GM23338 (cell line): ENCODE data around the gene PAPOLG. TPM values are rescaled to one million over a fixed set of nuclear protein-coding genes. Genes with fewer than 3 reads are reported as not detected.

ENCODE experiments used
- ATAC-seq: fragments of 200-7000 bp; cut with Tn5 transposase; 3 replicates; pipeline ENCODE4 v1.9.1; 2020
- DNase-seq: peaks from one replicate; pipeline ENCODE4 v3.0.0-alpha.2; 2015; ENCODE audit warnings: low spot score
- H2AFZ ChIP-seq: fragments of 200-600 bp; sonication (generic); 2 replicates; pipeline ENCODE4 v1.8.0; 2016; ENCODE audit warnings: antibody characterized with exemption, mild to moderate bottlenecking, moderate library complexity
- H3F3A ChIP-seq: fragments of 200-600 bp; sonication (generic); replicated peaks from 2 replicates; pipeline ENCODE4 v1.8.0; 2017; ENCODE audit warnings: antibody characterized with exemption, mixed run types, low read depth
- H3K27ac ChIP-seq: fragments of 200-600 bp; sonication (generic); 2 replicates; pipeline ENCODE4 v1.6.1; 2016; ENCODE audit warnings: low read depth
- H3K27me3 ChIP-seq: fragments of 200-600 bp; sonication (generic); 2 replicates; pipeline ENCODE4 v1.8.0; 2016; ENCODE audit warnings: mild to moderate bottlenecking, mixed run types, moderate library complexity; ENCODE audit not compliant: insufficient read depth
- H3K36me3 ChIP-seq: fragments of 200-600 bp; sonication (generic); 2 replicates; pipeline ENCODE4 v1.8.0; 2016; ENCODE audit warnings: mild to moderate bottlenecking; ENCODE audit not compliant: insufficient read depth
- H3K4me1 ChIP-seq: fragments of 200-600 bp; sonication (generic); 2 replicates; pipeline ENCODE4 v1.8.0; 2016; ENCODE audit warnings: mild to moderate bottlenecking, moderate library complexity; ENCODE audit not compliant: insufficient read depth
- H3K4me2 ChIP-seq: fragments of 200-600 bp; sonication (generic); 2 replicates; pipeline ENCODE4 v1.7.1; 2017; ENCODE audit warnings: mixed run types
- H3K4me3 ChIP-seq: fragments of 200-600 bp; sonication (generic); 2 replicates; pipeline ENCODE4 v1.6.1; 2016; ENCODE audit warnings: mixed run types
- H3K79me2 ChIP-seq: fragments of 200-600 bp; sonication (generic); replicated peaks from 2 replicates; pipeline ENCODE4 v1.8.0; 2017; ENCODE audit warnings: mild to moderate bottlenecking; ENCODE audit not compliant: insufficient read depth
- H3K9me2 ChIP-seq: fragments of 200-600 bp; sonication (generic); 2 replicates; pipeline ENCODE4 v1.8.0; 2017; ENCODE audit not compliant: insufficient read depth
- H4K20me1 ChIP-seq: fragments of 200-600 bp; sonication (generic); replicated peaks from 2 replicates; pipeline ENCODE4 v1.8.0; 2017; ENCODE audit warnings: mild to moderate bottlenecking; ENCODE audit not compliant: insufficient read depth
- H3K27ac Mint-ChIP-seq: 2 replicates; pipeline ENCODE4 v1.8.0; 2020; ENCODE audit warnings: inconsistent platforms, mild to moderate bottlenecking, moderate library complexity, mixed read lengths
- H3K27me3 Mint-ChIP-seq: 3 replicates; pipeline ENCODE4 v1.8.0; 2022; ENCODE audit warnings: low read depth, mild to moderate bottlenecking, moderate library complexity, mixed read lengths, inconsistent platforms; ENCODE audit not compliant: insufficient read depth, poor library complexity
- H3K36me3 Mint-ChIP-seq: 3 replicates; pipeline ENCODE4 v1.8.0; 2021; ENCODE audit warnings: low read depth, mild to moderate bottlenecking, inconsistent platforms, moderate library complexity, mixed read lengths
- H3K4me1 Mint-ChIP-seq: 3 replicates; pipeline ENCODE4 v1.8.0; 2020; ENCODE audit warnings: mild to moderate bottlenecking, inconsistent platforms, mixed read lengths
- H3K4me3 Mint-ChIP-seq: 3 replicates; pipeline ENCODE4 v1.8.0; 2021; ENCODE audit warnings: moderate library complexity, mild to moderate bottlenecking, inconsistent platforms, mixed read lengths
- H3K9me3 Mint-ChIP-seq: 3 replicates; pipeline ENCODE4 v1.8.0; 2020; ENCODE audit warnings: moderate library complexity, mild to moderate bottlenecking, inconsistent platforms, mixed read lengths
- CREB1 ChIP-seq: fragments of 250-450 bp; sonication (Bioruptor Pico); IDR thresholded peaks from 2 replicates; pipeline ENCODE4 v1.5.0; 2020; ENCODE audit warnings: low read depth, mild to moderate bottlenecking, moderate library complexity
- ETS1 ChIP-seq: IDR thresholded peaks from 2 replicates; pipeline ENCODE4 v1.6.1; 2016; ENCODE audit warnings: antibody characterized with exemption
- EZH2 ChIP-seq: fragments of 200-600 bp; sonication (generic); IDR thresholded peaks from one replicate; pipeline ENCODE4 v1.8.0; 2017; ENCODE audit warnings: antibody characterized with exemption, mild to moderate bottlenecking, low read depth; ENCODE audit not compliant: unreplicated experiment
- EZH2phosphoT487 ChIP-seq: fragments of 200-600 bp; sonication (generic); IDR thresholded peaks from one replicate; pipeline ENCODE4 v1.8.1; 2018; ENCODE audit warnings: antibody characterized with exemption; ENCODE audit not compliant: unreplicated experiment
- JUNB ChIP-seq: IDR thresholded peaks from one replicate; pipeline ENCODE4 v1.6.1; 2016; ENCODE audit warnings: antibody characterized with exemption; ENCODE audit not compliant: unreplicated experiment
- NANOG ChIP-seq: IDR thresholded peaks from 2 replicates; pipeline ENCODE4 v1.6.1; 2016; ENCODE audit warnings: antibody characterized with exemption, borderline replicate concordance
- REST ChIP-seq: IDR thresholded peaks from one replicate; pipeline ENCODE4 v1.6.1; 2018; ENCODE audit warnings: antibody characterized with exemption; ENCODE audit not compliant: unreplicated experiment
- STAT1 ChIP-seq: IDR thresholded peaks from one replicate; pipeline ENCODE4 v1.6.1; 2016; ENCODE audit warnings: antibody characterized with exemption; ENCODE audit not compliant: unreplicated experiment
- ZNF114 ChIP-seq: fragments of 250-450 bp; sonication (Bioruptor Pico); IDR thresholded peaks from 2 replicates; pipeline ENCODE4 v1.5.0; 2020; ENCODE audit warnings: mild to moderate bottlenecking, moderate library complexity
- ZNF331 ChIP-seq: fragments of 250-450 bp; sonication (Bioruptor Pico); IDR thresholded peaks from 2 replicates; pipeline ENCODE4 v1.5.0; 2020; ENCODE audit warnings: low read depth, mild to moderate bottlenecking, moderate library complexity
- polyA plus RNA-seq: library from polyadenylated mRNA; unstranded; fragments of >200 nt; fragmentation: Nextera tagmentation; extraction: Ambion mirVana; gene quantifications from 2 replicates; pipeline ENCODE4 v1.2.1, GENCODE V29; 2016
- total RNA-seq: library from RNA; depleted of rRNA; stranded (reverse); fragments of >200 nt; shearing (Covaris generic); gene quantifications from 2 replicates; pipeline ENCODE4 v1.2.3, GENCODE V29; 2014

PAPOLG gene
- total and polyA plus RNA-seq, 2 experiments from 2014 or later = 13.8 to 31.2 TPM

- TF ChIP-seq NANOG = no peak
- TF ChIP-seq EZH2phosphoT487 = no peak
- no peak for TF ChIP-seq ZNF114
- no peak for TF ChIP-seq ZNF331 (CRISPR knock-in tag)
- TF ChIP-seq ETS1 = no peak
Observed at GRCh38 chr2:60837123-60837522, 81.1 kb downstream of the PAPOLG start (continued).

GRCh38 chr2:60838481-60838880 lies 82.4 kb downstream of the PAPOLG start:
- ATAC-seq (no peak), DNase-seq (no peak)
- Mint-ChIP-seq H3K9me3 (no peaks in the 10 kb centered on the region), H3K27ac (no peak overlapping the region), H3K4me3 (no peak overlapping the region), H3K27me3 (peaks cover 33% of the 10 kb centered on the region), H3K4me1 (peaks cover 9% of the 10 kb centered on the region), H3K36me3 (no peaks in the 10 kb centered on the region)
- no peaks in the 10 kb centered on the region for H3K9me2 ChIP-seq
- H3F3A ChIP-seq = no peaks in the 10 kb centered on the region
- H4K20me1 ChIP-seq = no peaks in the 10 kb centered on the region; the same call in 1 of the 2 replicates
- H3K4me1 ChIP-seq = 0 out of 2 replicates have a peak, but pooled peaks cover 9% of the 10 kb centered on the region
- no peaks in the 10 kb centered on the region for H3K36me3 ChIP-seq
- no peak overlapping the region for H3K27ac ChIP-seq
- H2AFZ ChIP-seq = no peak overlapping the region
- peaks cover 70% of the 10 kb centered on the region for H3K27me3 ChIP-seq
- H3K4me2 ChIP-seq = no peak overlapping the region
- TF ChIP-seq ETS1 = no peak
- no peak for TF ChIP-seq JUNB
- no peak for TF ChIP-seq CREB1 (CRISPR knock-in tag)
- TF ChIP-seq NANOG = no peak
- no peak for TF ChIP-seq EZH2
- TF ChIP-seq STAT1 = no peak
- TF ChIP-seq ZNF331 (CRISPR knock-in tag) = no peak
- TF ChIP-seq ZNF114 = no peak
- no peak overlapping the region for H3K4me3 ChIP-seq
- no peaks in the 10 kb centered on the region for H3K79me2 ChIP-seq

- no peak overlapping the region for H3K4me2 ChIP-seq
- H3K4me3 Mint-ChIP-seq = no peak overlapping the region; the same call in 2 of the 3 replicates
- no peak overlapping the region for H3K4me3 ChIP-seq
- H3K9me3 Mint-ChIP-seq = no peaks in the 10 kb centered on the region
- H4K20me1 ChIP-seq = no peaks in the 10 kb centered on the region; the same call in 1 of the 2 replicates
- peaks cover 33% of the 10 kb centered on the region for H3K27me3 Mint-ChIP-seq
- peaks cover 66% of the 10 kb centered on the region for H3K27me3 ChIP-seq
- H3K4me1 ChIP-seq = 0 out of 2 replicates have a peak, but pooled peaks cover 9% of the 10 kb centered on the region
- no peak overlapping the region for H3K27ac ChIP-seq
- H3F3A ChIP-seq = no peaks in the 10 kb centered on the region
- H3K27ac Mint-ChIP-seq = no peak overlapping the region
- H3K36me3 Mint-ChIP-seq = no peaks in the 10 kb centered on the region
- peaks cover 9% of the 10 kb centered on the region for H3K4me1 Mint-ChIP-seq
- peak; percentile 74 for DNase-seq
- ATAC-seq = peak; percentile 96
- H3K79me2 ChIP-seq = no peaks in the 10 kb centered on the region
- no peaks in the 10 kb centered on the region for H3K9me2 ChIP-seq
- H2AFZ ChIP-seq = no peak overlapping the region
- no peaks in the 10 kb centered on the region for H3K36me3 ChIP-seq
- no peak for TF ChIP-seq ZNF114
- 0 out of 2 replicates have a peak, but pooled peaks have one; percentile 13 for TF ChIP-seq CREB1 (CRISPR knock-in tag)
- no peak for TF ChIP-seq ZNF331 (CRISPR knock-in tag)
- no peak for TF ChIP-seq REST
- TF ChIP-seq EZH2phosphoT487 = no peak
- TF ChIP-seq NANOG = no peak
Observed at GRCh38 chr2:60839126-60839813, 83.2 kb downstream of the PAPOLG start.
